Measurements from ENCODE around the gene BAMBI.

Gene BAMBI

GRCh38 chr10:28677888-28678686 is 766 bp downstream of the BAMBI start:
- no peak for TF ChIP-seq CTCF (conservative IDR thresholded peaks at IDR 0.05)
- H3K27ac ChIP-seq = peak overlapping the region; percentile 43; the same call in 1 of the 2 replicates

GRCh38 chr10:28678687-28679457 is 1.6 kb downstream of the BAMBI start:
- no peak for TF ChIP-seq CTCF (conservative IDR thresholded peaks at IDR 0.05)
- H3K27ac ChIP-seq = no peak overlapping the region

- TF ChIP-seq CTCF (conservative IDR thresholded peaks at IDR 0.05) = peak; percentile 58
- H3K27ac ChIP-seq = no peak overlapping the region
These were observed 2.4 kb downstream of the BAMBI start for GRCh38 chr10:28679581-28680357.

- peak; percentile 19; the same call in 1 of the 2 replicates for TF ChIP-seq CTCF (conservative IDR thresholded peaks at IDR 0.05)
- no peak overlapping the region for H3K27ac ChIP-seq
These were observed 3.0 kb downstream of the BAMBI start for GRCh38 chr10:28680358-28680752.

- TF ChIP-seq CTCF (conservative IDR thresholded peaks at IDR 0.05) = no peak
- H3K27ac ChIP-seq = no peak overlapping the region
These were observed 4.0 kb downstream of the BAMBI start for GRCh38 chr10:28681291-28681763.

GRCh38 chr10:28681928-28682750 is 4.8 kb downstream of the BAMBI start:
- TF ChIP-seq CTCF (conservative IDR thresholded peaks at IDR 0.05) = no peak
- no peak overlapping the region for H3K27ac ChIP-seq
